H54 (cell line): ENCODE results near the gene TPST2.

Source experiments
- DNase-seq: peaks from one replicate; pipeline ENCODE4 v3.0.0; 2011; ENCODE audit warnings: low spot score, mixed read lengths; ENCODE audit not compliant: insufficient read length
- FAIRE-seq: peaks from 3 replicates; lab custom pipeline; 2011; peaks lifted over from hg19 to GRCh38; lab: Jason Lieb, UNC
- POLR2A ChIP-seq: IDR thresholded peaks from 2 replicates; pipeline ENCODE4 v1.6.1; 2011; ENCODE audit warnings: low read depth, mild to moderate bottlenecking, low read length

The TPST2 gene

GRCh38 chr22:26484360-26484706 is 105.6 kb downstream of the TPST2 start:
- no peak for TF ChIP-seq POLR2A
- DNase-seq (no peak), FAIRE-seq (no peak)

DNA sequence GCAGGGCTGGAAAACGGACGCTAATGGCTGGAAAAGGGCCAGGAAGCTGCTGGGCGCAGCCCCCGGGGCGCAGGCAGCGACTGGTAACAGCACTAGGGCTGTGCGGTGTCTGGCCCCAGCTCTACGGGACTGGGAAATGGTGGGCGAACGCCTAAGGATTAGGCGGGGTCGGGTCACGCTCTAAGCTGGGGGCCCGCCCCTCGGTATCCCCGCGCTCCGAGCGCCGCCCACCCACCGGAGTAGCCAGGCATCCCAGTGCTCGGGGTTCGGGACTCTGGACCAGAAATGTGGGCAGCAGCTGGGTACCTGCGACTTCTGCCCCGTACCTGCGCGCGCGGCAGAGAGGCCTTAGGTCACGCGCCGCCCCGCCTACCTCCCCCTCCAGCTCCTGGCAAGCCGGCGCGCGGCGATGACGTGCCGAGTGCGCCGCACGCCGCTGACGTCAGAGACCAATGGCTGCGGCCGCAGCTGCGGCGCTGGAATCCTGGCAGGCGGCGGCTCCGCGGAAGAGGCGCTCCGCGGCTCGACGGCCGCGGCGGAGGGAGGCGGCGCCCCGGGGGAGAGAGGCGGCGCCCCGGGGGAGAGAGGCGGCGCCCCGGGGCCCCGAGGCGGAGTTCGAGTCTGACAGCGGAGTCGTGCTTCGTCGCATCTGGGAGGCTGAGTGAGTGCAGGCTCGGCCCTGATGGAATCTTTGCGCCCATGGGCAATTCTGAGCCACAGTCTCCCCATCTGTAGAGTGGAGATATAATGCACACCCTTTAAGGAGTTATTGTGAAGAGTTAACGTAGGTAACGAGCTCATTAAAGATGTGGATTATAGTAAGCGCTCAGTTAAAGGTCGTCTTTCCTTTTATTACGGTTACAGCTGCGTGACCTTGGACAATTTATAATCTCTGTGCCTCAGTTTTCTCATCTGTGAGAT is 106.2 kb downstream of the TPST2 start, which contains the start of the genes HPS4 and SRRD:
TSS of gene HPS4 (minus strand) at position 345 of the 921 bp plus-strand sequence. CDS start 2,021 bp downstream, outside the sequence.
TSS of gene SRRD (plus strand) at position 439 of the 921 bp plus-strand sequence. CDS start at position 453, 14 bp downstream.
- TF ChIP-seq POLR2A = no peak; the same call in 1 of the 2 replicates
- FAIRE-seq (no peak), DNase-seq (peak; percentile 53)

GRCh38 chr22:26483043-26483438 is 106.9 kb downstream of the TPST2 start:
- no peak for TF ChIP-seq POLR2A
- no peak for DNase-seq
- no peak for FAIRE-seq

DNA sequence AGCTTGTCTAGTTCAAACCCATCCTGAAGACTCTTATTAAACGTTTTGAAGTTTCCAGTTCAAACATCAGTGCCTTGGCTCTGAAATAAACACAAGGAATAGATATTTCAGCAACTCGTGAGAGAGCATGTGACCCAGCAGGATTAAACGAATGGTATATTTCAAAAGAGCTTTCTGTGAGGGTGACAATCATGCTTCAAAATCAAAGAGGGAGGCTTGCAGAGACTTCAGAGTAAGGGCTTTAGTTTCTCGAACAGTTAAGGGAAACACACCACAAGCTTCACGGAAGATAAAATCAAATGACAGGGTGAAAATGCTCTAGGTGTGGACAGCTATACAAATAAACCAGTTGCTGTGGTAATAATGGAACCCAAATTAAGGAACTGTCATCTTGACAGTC is 107.8 kb downstream of the TPST2 start:
- FAIRE-seq = no peak
- TF ChIP-seq POLR2A = no peak

GRCh38 chr22:26481694-26482093 is 108.2 kb downstream of the TPST2 start:
- TF ChIP-seq POLR2A = no peak
- DNase-seq (no peak), FAIRE-seq (no peak)

More for the DNA sequence above, 107.8 kb downstream of the TPST2 start:
- DNase-seq = no peak

DNA sequence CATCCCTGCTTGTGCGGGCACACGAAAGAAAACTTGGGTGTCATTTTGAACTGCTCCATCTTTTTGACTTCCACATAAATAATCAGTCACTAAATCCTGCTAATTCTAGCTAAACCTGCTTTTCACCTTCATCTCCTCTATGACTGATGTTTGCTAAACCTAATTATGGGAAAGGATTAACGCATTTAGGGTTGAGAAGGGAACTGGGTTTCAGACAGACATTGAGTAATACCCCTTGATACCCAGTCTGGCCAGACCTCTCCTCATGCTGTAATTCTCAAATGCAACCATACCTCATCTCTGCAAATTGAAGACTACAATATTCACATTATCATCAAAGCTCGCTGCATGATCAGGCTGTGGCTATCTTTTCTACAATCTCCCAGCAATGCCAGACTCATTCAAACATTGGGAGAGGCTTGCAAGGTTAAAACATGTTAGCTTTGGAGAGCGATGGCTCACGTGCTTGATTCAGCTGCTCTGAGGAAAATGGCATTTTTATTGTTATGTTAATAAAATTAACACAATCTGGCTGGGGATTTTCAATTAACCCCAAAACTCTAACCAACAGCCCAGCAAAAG is 108.7 kb downstream of the TPST2 start:
- DNase-seq (no peak), FAIRE-seq (no peak)
- TF ChIP-seq POLR2A = no peak

- no peak for DNase-seq
- FAIRE-seq = no peak
- no peak for TF ChIP-seq POLR2A
Observed at GRCh38 chr22:26480611-26480932, 109.4 kb downstream of the TPST2 start.

GRCh38 chr22:26479792-26480610 is 109.9 kb downstream of the TPST2 start:
- FAIRE-seq (no peak), DNase-seq (no peak)
- TF ChIP-seq POLR2A = no peak

DNA sequence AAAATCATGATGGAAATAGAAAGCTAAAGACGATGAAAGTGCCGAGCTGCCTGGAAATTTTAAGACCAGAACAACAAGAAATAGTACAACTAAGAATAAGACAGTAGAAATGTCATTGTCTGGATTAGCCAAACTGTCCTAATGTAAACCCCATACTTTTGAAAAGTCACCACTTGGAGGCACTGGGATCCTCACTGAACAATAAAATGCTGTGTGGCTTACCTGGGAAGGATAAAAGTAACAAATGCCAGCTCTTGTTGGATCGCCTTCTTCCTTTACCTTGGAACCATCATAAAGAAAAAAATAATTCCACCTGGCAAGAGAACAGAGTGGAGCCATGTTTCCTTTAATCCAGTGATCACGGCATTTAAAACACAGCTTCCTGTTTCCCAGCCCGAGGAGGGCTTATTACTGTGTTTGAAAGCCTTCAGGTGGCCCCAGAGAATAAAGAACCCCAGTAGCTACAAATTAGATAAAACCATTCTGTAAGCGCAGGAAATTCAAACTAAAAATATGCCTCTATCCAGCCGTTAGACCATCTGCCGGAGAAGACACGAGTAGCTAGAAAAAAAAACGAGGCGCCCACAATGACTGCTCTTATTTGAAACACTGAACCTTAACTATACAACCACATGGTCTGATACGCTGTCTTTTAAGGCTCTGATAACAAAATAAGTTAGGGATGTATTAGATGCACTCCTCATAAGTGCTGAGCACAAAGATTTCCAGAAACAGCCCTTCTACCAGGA is 110.7 kb downstream of the TPST2 start:
- TF ChIP-seq POLR2A = no peak
- FAIRE-seq = no peak
- no peak for DNase-seq

GRCh38 chr22:26477341-26477731 is 112.6 kb downstream of the TPST2 start:
- no peak for DNase-seq
- no peak for FAIRE-seq
- TF ChIP-seq POLR2A = no peak

DNA sequence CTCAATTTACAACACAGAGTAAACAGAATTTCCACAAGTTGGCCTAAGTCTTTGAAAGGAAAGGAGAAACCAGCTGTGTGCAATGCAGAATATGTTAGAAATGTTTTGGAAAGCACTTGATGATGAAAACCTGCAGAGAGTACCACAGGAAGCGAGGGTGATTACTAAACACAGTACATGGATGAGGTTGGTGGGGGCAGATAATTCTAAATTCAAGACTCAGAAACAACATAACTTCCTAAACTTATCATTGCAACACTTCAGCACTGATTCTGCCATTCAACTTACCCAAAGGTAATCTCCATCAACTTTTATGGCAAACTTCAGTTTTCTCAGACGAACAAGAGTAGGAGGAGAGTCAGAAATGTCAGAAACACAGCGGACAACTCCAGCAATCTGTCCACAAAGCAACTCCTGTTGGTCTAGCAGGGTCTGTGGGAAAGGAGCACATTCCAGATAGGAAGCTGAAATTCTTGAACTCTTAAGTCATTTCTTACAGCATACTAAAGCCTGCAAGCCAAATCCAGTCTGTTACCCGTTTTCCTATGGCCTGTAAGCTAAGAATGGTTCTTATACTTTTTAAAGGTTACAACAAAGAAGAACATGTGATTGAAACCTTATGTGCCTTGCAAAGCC is 113.1 kb downstream of the TPST2 start:
- DNase-seq (no peak), FAIRE-seq (peak; percentile 41)
- no peak for TF ChIP-seq POLR2A

- FAIRE-seq (no peak), DNase-seq (no peak)
- no peak for TF ChIP-seq POLR2A
Observed at GRCh38 chr22:26474682-26475081, 115.2 kb downstream of the TPST2 start.
